Fibroblast of skin of left quadriceps (primary cell): ENCODE measurements around the gene ITCH.
A peak's percentile ranks its signal among the peaks of the same experiment; 100 is the strongest.
"Not testable (repeated sequence)": the region's sequence is repeated elsewhere in the genome, so short reads cannot be mapped to it uniquely, and the experiment has no call there.

Experiments used
- DNase-seq, 2 experiments: peaks; one replicate each; pipeline ENCODE4 v3.0.0-alpha.2; 2013; ENCODE audit warnings: low read depth in 2 of 2

ITCH gene

GRCh38 chr20:34452281-34452982 lies 89.4 kb downstream of the ITCH start:
- DNase-seq = peak; percentile 42 to 46

GRCh38 chr20:34458631-34459030 lies 95.6 kb downstream of the ITCH start:
- no peak for DNase-seq

- DNase-seq = no peak
Measured at GRCh38 chr20:34459209-34459897, 96.3 kb downstream of the ITCH start.

- no peak for DNase-seq
Measured at GRCh38 chr20:34461779-34462087, 98.7 kb downstream of the ITCH start.

- no peak for DNase-seq
Measured at GRCh38 chr20:34468951-34469350, 105.9 kb downstream of the ITCH start.

- peak; percentile 29 to 39 for DNase-seq
Measured at GRCh38 chr20:34472246-34472925, 109.3 kb downstream of the ITCH start.

- DNase-seq = no peak
Measured at GRCh38 chr20:34473262-34473883, 110.3 kb downstream of the ITCH start.

- DNase-seq = no peak
Measured at GRCh38 chr20:34475979-34476736, 113.1 kb downstream of the ITCH start.

GRCh38 chr20:34479627-34480026 lies 116.6 kb downstream of the ITCH start:
- no peak for DNase-seq

GRCh38 chr20:34482154-34482553 lies 119.1 kb downstream of the ITCH start:
- not testable (repeated sequence) for DNase-seq

GRCh38 chr20:34483585-34484220 lies 120.6 kb downstream of the ITCH start:
- DNase-seq = not testable (repeated sequence)

GRCh38 chr20:34485068-34485634 lies 122.1 kb downstream of the ITCH start:
- no peak for DNase-seq

- no peak for DNase-seq
Measured at GRCh38 chr20:34491226-34491931, 128.3 kb downstream of the ITCH start.

GRCh38 chr20:34491932-34492509 lies 128.9 kb downstream of the ITCH start:
- no peak for DNase-seq

GRCh38 chr20:34493646-34494045 lies 130.6 kb downstream of the ITCH start:
- DNase-seq = no peak

- DNase-seq = no peak
Measured at GRCh38 chr20:34495307-34495706, 132.2 kb downstream of the ITCH start.

- no peak for DNase-seq
Measured at GRCh38 chr20:34495916-34496315, 132.8 kb downstream of the ITCH start.

GRCh38 chr20:34497596-34497995 lies 134.5 kb downstream of the ITCH start:
- not testable (repeated sequence) for DNase-seq

- DNase-seq = no peak
Measured at GRCh38 chr20:34500823-34501222, 137.8 kb downstream of the ITCH start.

GRCh38 chr20:34506480-34506879 lies 143.4 kb downstream of the ITCH start:
- no peak for DNase-seq
